22Rv1 (cell line): ENCODE measurements around the gene BPIFB4.

Source experiments
- ZFX ChIP-seq: fragments of 450-650 bp; IDR thresholded peaks from 2 replicates; pipeline ENCODE4 v1.6.1; 2017; ENCODE audit warnings: antibody characterized with exemption, borderline replicate concordance
- TF ChIP-seq, protein P1 (sequence below): fragments of 450-650 bp; IDR thresholded peaks from 2 replicates; pipeline ENCODE4 v1.5.1; 2017; ENCODE audit warnings: mild to moderate bottlenecking

DNA sequence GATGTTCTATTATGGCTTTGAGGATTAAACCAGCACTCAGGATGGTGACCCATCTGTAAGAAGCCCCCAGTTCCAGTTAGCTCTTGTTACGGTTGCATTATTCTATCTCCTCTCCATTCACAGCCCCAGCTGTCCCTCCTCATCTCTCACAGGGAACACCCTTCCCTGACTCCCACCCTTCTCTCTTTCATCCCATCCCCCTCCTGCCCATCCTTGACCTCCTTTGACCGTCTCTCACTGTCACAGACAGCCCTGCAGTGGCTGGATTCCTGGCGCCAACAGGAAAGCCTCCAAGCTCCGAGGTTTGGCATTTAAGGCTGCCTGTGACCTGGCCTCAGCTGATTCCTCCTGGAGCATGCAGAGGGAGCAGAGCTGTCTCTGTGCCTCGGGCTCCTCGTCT lies 4.2 kb upstream of the BPIFB4 start:
- TF ChIP-seq, protein P1, sequence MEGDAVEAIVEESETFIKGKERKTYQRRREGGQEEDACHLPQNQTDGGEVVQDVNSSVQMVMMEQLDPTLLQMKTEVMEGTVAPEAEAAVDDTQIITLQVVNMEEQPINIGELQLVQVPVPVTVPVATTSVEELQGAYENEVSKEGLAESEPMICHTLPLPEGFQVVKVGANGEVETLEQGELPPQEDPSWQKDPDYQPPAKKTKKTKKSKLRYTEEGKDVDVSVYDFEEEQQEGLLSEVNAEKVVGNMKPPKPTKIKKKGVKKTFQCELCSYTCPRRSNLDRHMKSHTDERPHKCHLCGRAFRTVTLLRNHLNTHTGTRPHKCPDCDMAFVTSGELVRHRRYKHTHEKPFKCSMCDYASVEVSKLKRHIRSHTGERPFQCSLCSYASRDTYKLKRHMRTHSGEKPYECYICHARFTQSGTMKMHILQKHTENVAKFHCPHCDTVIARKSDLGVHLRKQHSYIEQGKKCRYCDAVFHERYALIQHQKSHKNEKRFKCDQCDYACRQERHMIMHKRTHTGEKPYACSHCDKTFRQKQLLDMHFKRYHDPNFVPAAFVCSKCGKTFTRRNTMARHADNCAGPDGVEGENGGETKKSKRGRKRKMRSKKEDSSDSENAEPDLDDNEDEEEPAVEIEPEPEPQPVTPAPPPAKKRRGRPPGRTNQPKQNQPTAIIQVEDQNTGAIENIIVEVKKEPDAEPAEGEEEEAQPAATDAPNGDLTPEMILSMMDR: no peak
- TF ChIP-seq ZFX: no peak
